GM19099 (cell line): ENCODE data around the gene YARS1.

Experiments used
- POLR2A ChIP-seq: IDR thresholded peaks from 3 replicates; pipeline ENCODE4 v1.6.1; 2011; ENCODE audit warnings: low read depth; ENCODE audit not compliant: insufficient read length; ENCODE audit errors: extremely low read depth

The YARS1 gene

GRCh38 chr1:32830092-32830852 is 13.1 kb upstream of the YARS1 start:
- TF ChIP-seq POLR2A: no peak

GRCh38 chr1:32828341-32828740 is 11.2 kb upstream of the YARS1 start:
- TF ChIP-seq POLR2A: no peak

GRCh38 chr1:32825181-32825580 is 8.0 kb upstream of the YARS1 start:
- no peak for TF ChIP-seq POLR2A

GRCh38 chr1:32818804-32819541 is 1.8 kb upstream of the YARS1 start:
- peak; percentile 71 for TF ChIP-seq POLR2A

GRCh38 chr1:32817815-32818786 is 943 bp upstream of the YARS1 start:
- peak; percentile 51 for TF ChIP-seq POLR2A

GRCh38 chr1:32816676-32817158 is 441 bp downstream of the YARS1 start:
- no peak for TF ChIP-seq POLR2A

- no peak for TF ChIP-seq POLR2A
Measured at GRCh38 chr1:32813941-32814739, 3.0 kb downstream of the YARS1 start.

GRCh38 chr1:32811917-32812316 is 5.2 kb downstream of the YARS1 start:
- TF ChIP-seq POLR2A: no peak

GRCh38 chr1:32811265-32811664 is 5.9 kb downstream of the YARS1 start:
- TF ChIP-seq POLR2A: no peak

GRCh38 chr1:32810358-32810757 is 6.8 kb downstream of the YARS1 start:
- TF ChIP-seq POLR2A: no peak

GRCh38 chr1:32808580-32808979 is 8.6 kb downstream of the YARS1 start:
- no peak for TF ChIP-seq POLR2A

- no peak for TF ChIP-seq POLR2A
Measured at GRCh38 chr1:32806910-32807523, 10.1 kb downstream of the YARS1 start.

- no peak for TF ChIP-seq POLR2A
Measured at GRCh38 chr1:32806290-32806689, 10.9 kb downstream of the YARS1 start.

- TF ChIP-seq POLR2A: no peak
Measured at GRCh38 chr1:32801096-32801715, 16.0 kb downstream of the YARS1 start.
